ENCODE results near the gene ATP6V0D1.

Gene ATP6V0D1

GRCh38 chr16:67463059-67463458, 17.9 kb downstream of the ATP6V0D1 start:
- no peak for DNase-seq (ENCODE audit: low read depth)

- no peak for DNase-seq (ENCODE audit: low read depth)
Observed at GRCh38 chr16:67462279-67462655, 18.7 kb downstream of the ATP6V0D1 start.

- DNase-seq (ENCODE audit: low read depth), result no peak
Observed at GRCh38 chr16:67461600-67462278, 19.2 kb downstream of the ATP6V0D1 start.

- no peak for DNase-seq (ENCODE audit: low read depth)
Observed at GRCh38 chr16:67460961-67461360, 20.0 kb downstream of the ATP6V0D1 start.

- no peak for DNase-seq (ENCODE audit: low read depth)
Observed at GRCh38 chr16:67460168-67460567, 20.8 kb downstream of the ATP6V0D1 start.

GRCh38 chr16:67459861-67460150, 21.2 kb downstream of the ATP6V0D1 start:
- no peak for DNase-seq (ENCODE audit: low read depth)

GRCh38 chr16:67459066-67459860, 21.7 kb downstream of the ATP6V0D1 start:
- DNase-seq (ENCODE audit: low read depth), result no peak

GRCh38 chr16:67458121-67458641, 22.8 kb downstream of the ATP6V0D1 start:
- no peak for DNase-seq (ENCODE audit: low read depth)

- DNase-seq (ENCODE audit: low read depth), result no peak
Observed at GRCh38 chr16:67457611-67458010, 23.3 kb downstream of the ATP6V0D1 start.

GRCh38 chr16:67456391-67457081, 24.4 kb downstream of the ATP6V0D1 start:
- no peak for DNase-seq (ENCODE audit: low read depth)

GRCh38 chr16:67454852-67455251, 26.1 kb downstream of the ATP6V0D1 start:
- DNase-seq (ENCODE audit: low read depth), result no peak

GRCh38 chr16:67454104-67454503, 26.9 kb downstream of the ATP6V0D1 start:
- no peak for DNase-seq (ENCODE audit: low read depth)

- no peak for DNase-seq (ENCODE audit: low read depth)
Observed at GRCh38 chr16:67451704-67452435, 29.1 kb downstream of the ATP6V0D1 start.

- no peak for DNase-seq (ENCODE audit: low read depth)
Observed at GRCh38 chr16:67451061-67451703, 29.8 kb downstream of the ATP6V0D1 start.

- DNase-seq (ENCODE audit: low read depth), result no peak
Observed at GRCh38 chr16:67449739-67450138, 31.2 kb downstream of the ATP6V0D1 start.

GRCh38 chr16:67449336-67449735, 31.6 kb downstream of the ATP6V0D1 start:
- DNase-seq (ENCODE audit: low read depth), result no peak

GRCh38 chr16:67448580-67448979, 32.4 kb downstream of the ATP6V0D1 start:
- DNase-seq (ENCODE audit: low read depth), result no peak

GRCh38 chr16:67447508-67448076, 33.4 kb downstream of the ATP6V0D1 start:
- peak; percentile 71 for DNase-seq (ENCODE audit: low read depth)

GRCh38 chr16:67446968-67447507, 33.9 kb downstream of the ATP6V0D1 start:
- no peak for DNase-seq (ENCODE audit: low read depth)

GRCh38 chr16:67445913-67446907, 34.7 kb downstream of the ATP6V0D1 start:
- DNase-seq (ENCODE audit: low read depth), result no peak

All from activated T-cell treated with anti-CD3 and anti-CD28 coated beads for 24 hours (primary cell).